Motor neuron (in vitro differentiated cells): ENCODE data around the gene MPZL1. TPM values are rescaled to one million over a fixed set of nuclear protein-coding genes. Genes with fewer than 3 reads are reported as not detected.
A peak's percentile ranks its signal among the peaks of the same experiment; 100 is the strongest.

Source experiments
- ATAC-seq, 8 experiments: fragments of 200-7000 bp; cut with Tn5 transposase; replicated peaks in 6 of 8; 2 replicates each; pipeline ENCODE4 v1.8.0; 2021; ENCODE audit warnings: mild to moderate bottlenecking in 8 of 8, moderate library complexity in 8 of 8
- H3K27ac ChIP-seq, 2 donors: fragments of 250-450 bp; sonication (Bioruptor Pico); 2 replicates each; pipeline ENCODE4 v1.9.0; 2021; ENCODE audit warnings: antibody characterized with exemption in 2 of 2, mild to moderate bottlenecking in 2 of 2, moderate library complexity in 1 of 2
- H3K4me1 ChIP-seq, 2 donors: fragments of 250-450 bp; sonication (Bioruptor Pico); replicated peaks in 1 of 2; 2 replicates each; pipeline ENCODE4 v1.6.1; 2021; ENCODE audit warnings: antibody characterized with exemption in 2 of 2, mild to moderate bottlenecking in 2 of 2, moderate library complexity in 1 of 2
- H3K4me3 ChIP-seq, 5 donors: fragments of 250-450 bp; sonication (Bioruptor Pico); 2 replicates each; pipeline ENCODE4 v1.9.0; 2021; ENCODE audit warnings: antibody characterized with exemption in 5 of 5, mild to moderate bottlenecking in 5 of 5, moderate library complexity in 4 of 5
- WGBS, 10 experiments: fragments of 450-650 bp; shearing (Covaris generic); methylation state at CpG; one replicate each; pipeline ENCODE4 v1.0.0; 2022; 5-methylcytosine and 5-hydroxymethylcytosine counted together
- in situ Hi-C, 9 experiments: fragments of 400-800 bp; cut with MboI; loops; one replicate each; pipeline ENCODE4 v1.15.0; 2021; ENCODE audit warnings: low sequenced_read_pairs in 9 of 9, low pct_unique_long_range_greater_than_20kb in 2 of 9; ENCODE audit not compliant: unreplicated experiment in 9 of 9
- total RNA-seq, 8 experiments: library from RNA; unstranded; fragments of 300-600 nt; gene quantifications; 2 replicates each; pipeline versions ENCODE4 v1.2.3 to v1.2.4, GENCODE V29; 2022

The MPZL1 gene
- total RNA-seq, 8 experiments from 2014 or later, result 34.0 to 146 (median 102) TPM

DNA sequence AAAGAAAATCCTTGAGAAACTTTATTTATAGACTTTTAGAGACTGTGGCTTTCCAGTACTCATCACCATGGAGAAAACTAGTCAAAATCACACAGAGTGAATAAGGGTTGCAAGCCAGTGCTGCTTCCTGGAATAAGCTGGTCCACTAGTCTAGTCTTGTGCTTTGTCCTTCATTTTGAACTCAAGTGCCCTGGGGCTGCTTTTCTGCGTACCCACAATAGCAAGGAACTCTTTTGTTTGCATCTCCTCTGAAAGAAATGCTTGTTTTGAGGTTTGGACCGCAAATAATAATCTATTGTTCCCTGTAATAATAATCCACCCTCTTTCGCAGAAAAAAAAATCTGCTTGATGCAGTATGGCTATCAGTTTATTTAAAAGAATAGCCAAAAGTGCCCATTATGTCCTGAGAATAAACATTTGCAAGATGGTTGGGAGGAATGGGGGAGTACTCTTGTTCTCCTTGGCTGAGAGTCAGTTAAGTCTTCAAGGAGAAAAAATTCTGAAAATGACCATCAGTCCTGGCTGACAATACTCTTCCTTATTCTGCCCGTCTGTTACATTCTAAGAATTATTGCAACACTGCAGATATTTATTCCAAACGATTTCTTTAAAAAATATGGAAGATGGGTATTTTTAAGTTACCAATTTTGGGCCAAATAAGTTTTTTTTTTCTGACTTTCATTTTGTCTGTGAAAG is 41.9 kb downstream of the MPZL1 start:
- WGBS, 10 experiments, result 36 to 82% (median 65%) methylated on average over 3 to 5 of the region's 5 CpGs
- in situ Hi-C loops, result no loop called here
- peak in 1 of 8 experiments; percentile 60 for ATAC-seq

DNA sequence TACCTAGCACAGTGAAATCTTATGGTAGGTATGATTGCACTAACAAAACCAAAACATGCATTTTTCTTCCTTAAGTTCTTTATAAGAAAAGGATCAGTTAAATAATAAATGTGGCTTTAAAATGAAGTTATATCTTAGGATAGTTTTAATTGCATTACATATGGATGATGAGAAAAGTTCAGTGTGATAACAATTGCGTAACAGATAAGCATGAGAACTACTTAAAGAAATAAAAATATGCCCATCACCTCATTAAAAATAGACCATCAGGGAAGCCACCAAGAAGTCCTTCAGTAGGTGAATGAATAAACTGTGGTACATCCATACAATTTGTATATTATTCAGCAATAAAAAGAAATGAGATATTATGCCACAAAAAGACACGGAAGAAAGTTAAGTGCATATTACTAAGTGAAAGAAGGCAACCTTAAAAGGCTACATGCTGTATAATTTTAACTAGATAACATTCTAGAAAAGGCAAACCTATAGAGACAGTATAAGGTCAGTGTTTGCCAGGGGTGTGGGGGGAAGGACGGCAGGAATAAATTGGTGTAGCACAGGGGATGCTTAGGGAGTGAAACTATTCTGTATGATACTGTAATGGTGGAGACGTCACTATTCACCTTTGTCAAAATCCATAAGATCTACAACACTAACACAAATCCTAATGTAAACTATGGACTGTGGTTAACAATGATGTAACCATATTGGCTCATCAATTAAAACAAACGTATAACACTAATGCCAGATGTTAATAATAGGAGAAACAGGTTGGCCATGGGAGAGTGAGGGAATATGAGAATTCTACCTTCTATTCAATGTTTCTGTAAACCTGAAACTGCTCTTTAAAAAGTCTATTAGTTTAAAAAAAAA is 42.9 kb downstream of the MPZL1 start:
- WGBS, 10 experiments, result 70 to 100% (median 93%) methylated on average over 1 to 5 of the region's 5 CpGs
- no peak for ATAC-seq
- Histone ChIP-seq H3K27ac (no peak overlapping the region), H3K4me3 (no peak overlapping the region), H3K4me1 (peaks cover 0 to 2% of the 10 kb centered on the region in 2 donors)
- in situ Hi-C loops, result no loop called here

More for the DNA sequence above, 41.9 kb downstream of the MPZL1 start:
- Histone ChIP-seq H3K4me1 (peaks cover 0 to 2% of the 10 kb centered on the region in 2 donors), H3K27ac (no peak overlapping the region), H3K4me3 (no peak overlapping the region)

DNA sequence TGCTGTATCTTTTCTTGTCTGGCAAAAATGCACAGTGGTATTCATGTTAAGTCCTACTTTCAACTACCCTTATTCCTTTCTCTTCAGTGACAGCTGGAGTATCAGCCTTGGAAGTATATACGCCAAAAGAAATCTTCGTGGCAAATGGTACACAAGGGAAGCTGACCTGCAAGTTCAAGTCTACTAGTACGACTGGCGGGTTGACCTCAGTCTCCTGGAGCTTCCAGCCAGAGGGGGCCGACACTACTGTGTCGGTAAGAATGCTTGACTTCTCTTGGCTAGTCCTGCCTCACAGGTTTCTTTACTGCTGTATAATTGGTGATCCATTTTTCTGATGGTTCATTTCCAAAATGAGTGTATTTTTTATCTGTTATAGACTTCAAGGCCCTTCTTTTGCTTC is 43.7 kb downstream of the MPZL1 start:
- 89 to 100% (median 97%) methylated on average over 2 to 6 of the region's 6 CpGs; no CpG with 5 or more reads in 1 of the 10 experiments for WGBS, 10 experiments
- in situ Hi-C loops, result no loop called here
- ATAC-seq, result no peak

DNA sequence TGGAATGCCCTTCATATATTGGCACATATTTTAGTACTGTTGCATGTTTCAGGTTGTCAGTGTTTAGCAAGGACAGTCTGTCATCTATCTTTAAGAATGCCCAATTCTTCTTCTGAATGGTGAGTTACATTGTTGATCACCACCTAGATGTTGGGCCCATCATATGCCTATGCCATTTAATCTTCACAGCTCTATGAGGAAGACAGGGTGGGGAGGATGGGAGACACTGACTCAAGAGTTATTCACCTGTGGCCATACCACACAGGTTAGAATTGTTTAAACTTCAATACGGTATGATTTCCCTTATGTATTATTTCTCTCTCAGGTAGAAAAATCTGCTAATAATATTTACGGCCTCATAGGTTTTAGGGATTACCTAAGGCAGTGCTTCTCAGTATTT is 44.8 kb downstream of the MPZL1 start:
- H3K4me3 ChIP-seq, result no peak overlapping the region
- no peak overlapping the region for H3K27ac ChIP-seq
- WGBS, 10 experiments, result 92 to 100% (median 100%) methylated on average over 1 to 2 of the region's 2 CpGs
- H3K4me1 ChIP-seq, result no peaks in the 10 kb centered on the region
- no peak for ATAC-seq
- in situ Hi-C loops, result no loop called here

More for the DNA sequence above, 43.7 kb downstream of the MPZL1 start:
- H3K27ac ChIP-seq, result no peak overlapping the region
- H3K4me1 ChIP-seq, result peaks cover 0 to 1% of the 10 kb centered on the region in 2 donors
- H3K4me3 ChIP-seq, result no peak overlapping the region

DNA sequence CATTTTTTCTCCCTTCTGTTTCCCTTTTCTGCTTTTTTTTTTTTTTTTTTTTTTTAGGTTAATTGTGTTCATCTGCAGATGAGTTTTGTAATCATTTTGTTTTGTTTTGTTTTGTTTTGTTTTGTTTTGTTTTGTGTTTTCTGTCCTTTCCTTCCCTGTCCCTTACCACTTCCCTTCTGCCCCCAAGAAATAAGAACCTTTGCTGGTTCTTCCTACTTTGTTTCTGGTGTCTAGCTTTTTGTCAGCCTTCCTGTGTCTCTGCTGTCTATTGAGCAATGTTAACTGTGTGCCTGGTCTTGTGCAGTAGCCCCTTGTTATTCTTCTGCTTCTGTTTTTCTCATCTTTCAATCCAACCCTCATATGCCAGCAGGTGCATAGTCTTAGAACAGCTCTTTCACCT is 46.0 kb downstream of the MPZL1 start:
- H3K4me1 ChIP-seq, result no peaks in the 10 kb centered on the region
- no peak for ATAC-seq
- in situ Hi-C loops, result no loop called here
- no peak overlapping the region for H3K4me3 ChIP-seq
- no peak overlapping the region for H3K27ac ChIP-seq

DNA sequence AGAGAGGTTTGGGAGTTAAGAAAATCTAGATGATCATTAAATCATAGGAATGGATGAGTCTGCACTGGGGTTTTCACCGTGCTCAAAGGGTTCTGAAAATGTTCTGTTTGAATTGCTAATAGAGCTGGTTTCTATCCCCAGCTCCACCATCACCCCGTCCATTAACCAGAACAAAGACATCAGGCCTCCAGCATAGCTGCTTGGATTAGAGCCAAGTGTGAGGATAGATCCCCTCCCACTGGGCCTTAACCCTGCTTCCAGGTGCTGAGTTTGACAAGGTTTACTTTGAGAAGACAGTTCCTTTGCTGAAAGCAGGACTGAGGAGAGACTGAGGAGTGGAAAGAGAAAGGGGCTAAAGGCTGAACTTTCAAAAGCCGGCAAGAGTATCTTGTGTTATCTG is 48.3 kb downstream of the MPZL1 start:
- ATAC-seq, result no peak
- 50 to 100% (median 74%) methylated on average over 1 to 3 of the region's 3 CpGs; no CpG with 5 or more reads in 1 of the 10 experiments for WGBS, 10 experiments
- Histone ChIP-seq H3K4me3 (no peak overlapping the region), H3K4me1 (no peaks in the 10 kb centered on the region), H3K27ac (no peak overlapping the region)
- in situ Hi-C loops, result no loop called here

DNA sequence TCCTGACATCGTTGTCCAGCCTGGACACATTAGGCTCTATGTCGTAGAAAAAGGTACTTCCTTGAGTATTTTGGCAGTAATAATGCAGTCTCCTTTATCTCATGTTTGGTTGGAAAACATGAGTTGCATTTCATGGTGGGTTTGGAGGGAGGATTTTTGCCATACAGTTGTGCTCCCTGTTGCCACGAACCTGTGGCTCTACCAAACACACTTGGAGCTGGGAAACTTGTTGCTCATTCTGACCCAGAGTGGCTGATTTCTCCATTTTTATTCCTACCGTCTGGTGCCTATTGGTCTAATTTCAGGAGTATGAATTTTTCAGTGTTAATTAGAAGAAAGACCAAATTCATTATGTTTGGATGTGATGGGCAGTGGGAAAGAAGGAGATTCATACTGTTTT is 50.7 kb downstream of the MPZL1 start:
- Histone ChIP-seq H3K4me1 (no peaks in the 10 kb centered on the region), H3K4me3 (no peak overlapping the region), H3K27ac (no peak overlapping the region)
- 90 to 100% (median 100%) methylated on average over 1 to 4 of the region's 4 CpGs for WGBS, 10 experiments
- in situ Hi-C loops, result no loop called here
- ATAC-seq, result no peak

DNA sequence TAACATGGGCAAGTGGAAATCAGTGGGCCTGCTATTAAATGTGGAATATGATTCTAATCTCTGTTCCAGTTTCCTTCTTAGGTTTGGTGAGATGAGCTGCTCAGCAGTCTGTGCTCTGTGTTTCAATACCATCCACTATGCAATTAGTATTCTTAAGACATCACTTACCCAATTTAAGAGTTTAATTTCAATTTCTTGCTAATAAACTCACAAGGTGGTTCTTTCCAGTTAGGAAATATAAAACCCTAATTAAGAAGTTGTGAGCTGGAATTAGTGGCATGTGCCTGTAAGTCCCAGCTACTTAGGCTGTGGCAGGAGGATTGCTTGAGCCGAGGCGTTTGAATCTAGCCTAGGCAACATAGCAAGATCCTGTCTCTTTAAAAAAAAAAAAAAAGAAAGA is 51.7 kb downstream of the MPZL1 start:
- in situ Hi-C loops, result no loop called here
- WGBS, 10 experiments, result 53 to 100% (median 89%) methylated on average over 2 of the region's 2 CpGs; no CpG with 5 or more reads in 2 of the 10 experiments
- Histone ChIP-seq H3K4me1 (no peaks in the 10 kb centered on the region), H3K4me3 (no peak overlapping the region), H3K27ac (no peak overlapping the region)
- no peak for ATAC-seq

DNA sequence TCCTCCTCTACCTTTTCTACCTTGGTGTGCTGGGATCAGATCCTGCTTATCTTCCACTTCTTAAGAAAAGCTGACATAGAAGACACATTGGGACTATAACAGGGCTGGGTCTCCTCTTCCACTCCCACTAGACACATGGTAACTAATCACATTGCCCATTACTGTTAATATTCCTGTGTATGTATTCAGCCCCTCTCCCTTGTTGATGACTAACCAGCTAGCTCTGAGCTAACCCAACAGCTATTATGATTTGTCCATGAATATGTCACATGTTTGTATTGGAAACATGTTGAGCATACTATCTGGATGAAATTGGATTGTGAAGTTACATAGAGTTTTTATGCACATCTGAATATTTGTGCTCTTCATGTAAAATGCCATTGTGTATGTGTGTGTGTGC is 52.9 kb downstream of the MPZL1 start:
- H3K4me1 ChIP-seq, result no peaks in the 10 kb centered on the region
- H3K4me3 ChIP-seq, result no peak overlapping the region
- in situ Hi-C loops, result loop anchor here in 1 of 9 experiments (25.0 kb wide), 1 partner anchor 187 kb away; no protein-coding TSS in a partner anchor
- ATAC-seq, result peak in 3 of 8 experiments; percentile 37 to 52 (median 41)
- H3K27ac ChIP-seq, result no peak overlapping the region

DNA sequence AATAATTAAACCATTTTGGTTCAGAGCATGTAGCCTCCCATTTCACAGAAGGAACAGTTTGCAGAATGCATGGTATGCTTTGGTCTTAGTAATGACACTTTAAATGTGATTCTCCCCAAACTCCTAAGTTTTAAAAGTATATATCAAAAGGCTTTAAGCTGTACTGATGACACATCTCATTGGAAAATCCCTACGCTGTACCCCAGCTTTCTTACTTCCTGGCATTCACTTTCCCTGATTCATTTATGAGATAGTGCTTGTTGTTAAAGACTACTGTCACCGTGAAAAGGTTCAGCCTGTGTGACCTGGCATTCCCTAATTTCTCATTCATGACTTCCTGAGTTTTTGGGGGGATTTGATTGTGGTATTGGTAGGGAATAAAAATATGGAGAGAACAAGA is 53.4 kb downstream of the MPZL1 start:
- ATAC-seq, result no peak
- in situ Hi-C loops, result loop anchor here in 1 of 9 experiments (25.0 kb wide), 1 partner anchor 188 kb away; no protein-coding TSS in a partner anchor
- no peak overlapping the region for H3K27ac ChIP-seq
- H3K4me3 ChIP-seq, result no peak overlapping the region
- 20 to 100% (median 94%) methylated on average over 1 to 2 of the region's 2 CpGs; no CpG with 5 or more reads in 3 of the 10 experiments for WGBS, 10 experiments
- H3K4me1 ChIP-seq, result no peaks in the 10 kb centered on the region

DNA sequence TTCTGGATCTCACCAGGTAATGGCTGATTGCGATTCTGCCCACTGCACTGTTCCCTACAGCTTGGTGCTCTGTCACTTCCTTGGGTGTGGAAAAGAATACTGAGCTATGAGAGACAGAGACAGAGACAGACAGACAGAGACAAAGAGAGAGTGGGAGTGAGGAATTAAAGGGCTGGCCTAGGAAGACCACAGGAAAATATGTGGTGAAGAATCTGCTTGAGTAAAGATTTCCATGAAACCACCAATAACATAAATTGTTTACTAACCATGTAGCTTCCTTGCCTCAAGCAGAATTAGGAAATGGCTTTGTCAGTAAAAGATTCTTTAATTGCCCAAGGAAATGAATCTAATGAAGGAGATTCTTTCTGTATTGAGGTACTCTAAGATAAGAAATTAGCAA is 54.4 kb downstream of the MPZL1 start:
- no peak for ATAC-seq
- H3K27ac ChIP-seq, result no peak overlapping the region
- no peaks in the 10 kb centered on the region for H3K4me1 ChIP-seq
- in situ Hi-C loops, result loop anchor here in 1 of 9 experiments (25.0 kb wide), 1 partner anchor 189 kb away; no protein-coding TSS in a partner anchor
- H3K4me3 ChIP-seq, result no peak overlapping the region
- 80 to 100% (median 100%) methylated on average over 1 of the region's 1 CpG for WGBS, 10 experiments

DNA sequence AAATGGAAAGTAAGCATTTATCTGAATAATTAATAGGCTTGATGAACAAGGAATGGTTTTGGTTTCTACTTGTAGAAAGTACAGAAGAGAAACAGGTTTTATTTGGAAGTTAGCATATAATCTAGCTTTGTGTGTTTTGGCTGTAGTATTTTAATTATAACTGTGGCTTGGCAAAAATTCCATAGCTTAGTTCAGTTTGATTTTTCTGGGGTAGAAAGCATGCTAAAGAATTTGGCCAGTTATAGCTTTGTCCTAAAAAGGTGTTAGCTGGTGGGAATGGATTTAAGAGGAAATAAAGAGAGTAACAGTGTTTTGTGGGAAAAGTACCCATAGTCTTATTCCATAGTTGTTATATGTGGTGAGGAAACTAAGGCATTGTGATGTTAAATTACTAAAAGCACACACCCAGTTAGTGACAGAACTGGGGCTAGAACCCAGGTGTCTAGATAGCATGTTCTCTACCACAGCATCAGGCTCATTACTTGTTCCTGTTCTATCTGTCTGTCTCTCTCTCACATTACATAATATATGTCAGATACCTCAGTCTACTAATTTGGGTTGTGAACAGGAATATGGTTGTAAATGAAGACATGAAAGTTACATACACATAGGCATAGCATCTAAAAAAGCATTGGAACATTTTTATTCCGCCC is 55.0 kb downstream of the MPZL1 start:
- 88 to 100% (median 100%) methylated on average over 1 of the region's 1 CpG; no CpG with 5 or more reads in 2 of the 10 experiments for WGBS, 10 experiments
- no peaks in the 10 kb centered on the region for H3K4me1 ChIP-seq
- no peak for ATAC-seq
- in situ Hi-C loops, result loop anchor here in 1 of 9 experiments (25.0 kb wide), 1 partner anchor 189 kb away; no protein-coding TSS in a partner anchor
- H3K4me3 ChIP-seq, result no peak overlapping the region
- H3K27ac ChIP-seq, result no peak overlapping the region

DNA sequence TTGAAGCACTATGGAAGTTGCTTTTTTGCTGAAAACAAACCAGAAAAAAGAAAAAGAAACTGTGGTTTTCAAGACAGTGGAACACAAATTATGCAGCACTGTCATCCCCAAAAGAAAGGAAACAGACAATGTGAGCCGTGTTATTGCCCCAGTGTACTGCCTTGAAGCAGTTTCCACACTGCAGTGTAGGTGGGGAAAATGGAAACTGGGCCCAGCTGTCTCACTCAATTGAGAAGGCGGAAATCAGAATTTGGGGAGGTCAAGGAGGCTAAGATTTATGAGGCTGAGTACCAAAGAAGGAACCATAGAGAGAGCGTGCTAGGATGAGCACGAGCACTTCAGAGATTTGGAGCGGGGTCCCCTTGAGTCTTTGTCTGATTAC is 55.5 kb downstream of the MPZL1 start:
- H3K4me3 ChIP-seq, result no peak overlapping the region
- no peak for ATAC-seq
- no peaks in the 10 kb centered on the region for H3K4me1 ChIP-seq
- in situ Hi-C loops, result loop anchor here in 1 of 9 experiments (25.0 kb wide), 1 partner anchor 190 kb away; no protein-coding TSS in a partner anchor
- no peak overlapping the region for H3K27ac ChIP-seq
- 91 to 100% (median 98%) methylated on average over 1 to 5 of the region's 5 CpGs; no CpG with 5 or more reads in 2 of the 10 experiments for WGBS, 10 experiments
